HL-60/S4 treated with phorbol 12-myristate 13-acetate at 8.2 ng/mL for 4 days and 3 days (cell line): Measurements from ENCODE around the gene DIAPH2.
"Not testable (repeated sequence)": the region's sequence is repeated elsewhere in the genome, so short reads cannot be mapped to it uniquely, and the experiment has no call there.

ENCODE experiments used
- in situ Hi-C: fragments of 300-500 bp; cut with MboI; formaldehyde crosslinking; loops from 2 replicates; pipeline ENCODE4 v1.15.0; 2022; ENCODE audit warnings: low sequenced_read_pairs

Gene DIAPH2

DNA sequence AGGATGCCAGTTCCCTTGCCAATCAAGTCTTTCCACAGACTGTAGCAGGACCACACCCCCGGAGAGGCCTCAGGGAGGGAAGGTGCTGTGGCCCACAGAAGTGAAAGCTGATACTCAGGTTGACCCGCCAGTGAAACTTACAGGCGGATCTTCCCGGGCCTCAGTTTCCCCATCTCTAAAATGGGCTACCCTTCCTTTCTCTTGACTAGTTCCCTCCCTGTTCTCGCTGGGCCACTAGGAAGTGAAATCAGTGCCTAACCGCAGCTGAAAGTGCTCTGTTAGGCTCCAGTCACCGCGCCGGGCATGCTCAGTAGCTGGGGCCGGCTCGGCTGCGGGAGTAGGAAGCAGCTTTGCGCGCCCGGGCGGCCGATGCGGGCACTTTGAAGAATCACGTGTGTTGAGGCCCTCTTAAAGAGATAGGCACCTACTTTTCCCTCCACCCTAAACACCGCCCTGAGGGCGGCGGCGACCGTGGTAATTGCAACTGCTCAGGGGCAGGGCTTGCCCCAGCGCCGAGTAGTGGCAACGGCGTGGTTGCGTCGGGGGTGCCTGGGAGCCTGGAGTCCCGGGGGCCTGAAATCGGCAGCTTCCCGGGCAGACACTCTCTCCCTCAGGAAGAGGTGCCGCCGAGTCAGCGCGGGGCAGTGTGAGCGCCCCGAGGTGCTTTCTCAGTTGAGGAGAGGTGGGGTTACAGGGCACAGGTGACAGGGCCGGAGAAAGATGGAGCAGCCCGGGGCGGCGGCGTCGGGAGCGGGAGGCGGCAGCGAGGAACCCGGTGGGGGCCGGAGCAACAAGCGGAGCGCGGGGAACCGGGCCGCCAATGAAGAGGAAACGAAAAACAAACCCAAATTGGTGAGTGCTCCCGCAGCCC is at the start of gene DIAPH2:
Gene DIAPH2, plus strand, starts transcription at position 504 of the 871 bp plus-strand sequence.
- in situ Hi-C loops: no loop called here

DNA sequence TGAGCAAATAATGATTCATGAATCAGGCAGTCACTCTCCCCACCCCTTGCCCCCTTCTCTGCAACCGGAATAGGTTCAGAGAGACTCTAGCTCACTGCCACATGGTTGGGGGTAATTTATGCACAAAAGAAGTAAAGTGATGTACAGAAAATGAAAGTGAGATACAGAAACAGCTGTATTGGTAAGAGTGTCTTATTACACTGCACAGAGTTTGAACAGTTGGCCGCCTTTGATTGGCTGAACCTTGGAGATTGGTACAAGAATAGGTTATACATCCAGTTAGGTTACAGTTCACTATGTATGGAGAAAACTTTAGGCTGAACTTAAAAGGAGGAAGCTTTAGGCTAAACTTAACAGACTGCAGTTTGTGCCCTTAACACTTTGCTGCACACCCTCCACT is 34.6 kb upstream of the DIAPH2 start:
- in situ Hi-C loops: no loop called here

- in situ Hi-C loops: no loop called here
These were observed 28.6 kb upstream of the DIAPH2 start for GRCh38 chrX:96655947-96656623.

DNA sequence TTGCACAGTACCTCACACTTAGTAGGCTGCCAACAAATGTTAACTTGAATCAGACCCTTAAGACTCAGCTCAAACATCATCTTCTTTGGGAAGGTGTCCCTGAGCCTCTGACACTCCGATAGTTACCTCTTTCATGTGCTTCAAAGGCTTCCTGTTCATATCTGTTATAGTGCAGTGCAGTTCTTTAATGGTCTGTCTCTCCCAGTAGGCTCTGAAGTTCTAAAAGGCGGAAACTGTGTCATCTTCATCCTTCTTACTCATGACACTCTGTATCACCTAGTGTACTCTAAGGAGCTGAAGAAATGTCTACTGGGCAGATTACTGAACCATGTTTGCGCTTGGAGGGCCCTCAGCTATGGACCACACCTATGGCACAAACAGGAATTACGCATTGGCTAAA is 2.1 kb upstream of the DIAPH2 start:
- in situ Hi-C loops: no loop called here

- in situ Hi-C loops: no loop called here
These were observed 674 bp upstream of the DIAPH2 start for GRCh38 chrX:96683997-96684338.

DNA sequence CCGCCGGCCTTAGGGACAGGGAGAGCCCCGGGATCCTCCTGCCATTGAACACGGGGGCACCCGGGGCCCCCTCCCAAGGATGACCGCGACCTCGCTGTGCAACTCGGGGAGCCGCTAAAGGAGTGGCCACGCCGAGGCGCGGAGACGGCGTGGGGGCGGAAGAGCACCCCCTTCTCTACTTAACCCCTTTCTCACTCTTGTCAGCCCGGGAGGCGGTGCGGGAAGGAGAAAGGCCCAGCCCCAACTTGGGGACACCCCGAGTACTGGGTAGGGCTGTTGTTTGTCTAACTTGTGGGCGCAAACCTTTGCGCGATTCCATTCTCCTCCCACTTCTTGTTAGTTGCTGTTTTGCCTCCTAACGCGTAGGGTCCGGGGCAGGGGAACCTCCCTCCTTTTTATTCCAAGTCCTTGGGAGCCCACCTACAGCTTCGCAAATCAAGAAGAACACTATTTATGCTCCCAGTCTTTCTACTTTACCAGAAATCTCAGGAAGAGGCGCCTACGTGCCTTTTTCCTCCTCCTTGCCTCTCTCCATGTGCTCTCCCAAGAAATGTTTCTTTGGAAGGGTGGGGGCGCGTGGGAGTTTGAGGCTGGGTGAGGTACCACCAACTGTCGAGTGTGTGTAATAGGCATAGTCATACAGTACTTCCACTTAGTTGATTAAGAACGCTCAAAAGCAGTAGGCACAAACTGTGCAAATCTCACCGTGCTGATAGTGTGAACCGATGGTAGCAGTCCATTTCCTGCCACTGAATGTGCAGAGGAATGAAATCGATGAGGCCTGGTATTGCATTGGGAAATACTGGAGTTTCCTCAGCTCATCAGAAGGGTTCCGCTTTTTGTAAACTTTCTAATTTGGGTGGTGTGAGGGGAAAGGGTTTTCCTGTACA is 813 bp downstream of the DIAPH2 start:
- in situ Hi-C loops: no loop called here

DNA sequence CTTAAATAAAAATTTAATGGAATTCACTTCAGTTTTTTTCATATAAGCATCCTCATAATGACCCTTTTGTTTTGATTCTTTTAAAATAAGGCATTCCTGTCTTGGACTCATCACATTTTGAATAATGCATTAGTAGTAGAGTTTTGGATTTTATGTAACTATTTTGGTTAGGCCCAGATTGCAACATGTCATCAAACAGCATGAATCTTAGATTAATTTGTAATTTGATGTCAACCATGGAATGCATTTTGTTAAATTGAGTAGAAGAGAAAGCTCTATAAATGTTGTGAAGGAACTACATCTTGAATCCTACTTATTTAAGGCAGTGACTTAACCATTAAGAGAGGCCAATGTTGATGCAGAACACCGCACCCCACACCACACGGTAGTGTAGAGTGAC is 3.1 kb downstream of the DIAPH2 start:
- in situ Hi-C loops: no loop called here

- in situ Hi-C loops: no loop called here
These were observed 4.1 kb downstream of the DIAPH2 start for GRCh38 chrX:96688789-96689188.

DNA sequence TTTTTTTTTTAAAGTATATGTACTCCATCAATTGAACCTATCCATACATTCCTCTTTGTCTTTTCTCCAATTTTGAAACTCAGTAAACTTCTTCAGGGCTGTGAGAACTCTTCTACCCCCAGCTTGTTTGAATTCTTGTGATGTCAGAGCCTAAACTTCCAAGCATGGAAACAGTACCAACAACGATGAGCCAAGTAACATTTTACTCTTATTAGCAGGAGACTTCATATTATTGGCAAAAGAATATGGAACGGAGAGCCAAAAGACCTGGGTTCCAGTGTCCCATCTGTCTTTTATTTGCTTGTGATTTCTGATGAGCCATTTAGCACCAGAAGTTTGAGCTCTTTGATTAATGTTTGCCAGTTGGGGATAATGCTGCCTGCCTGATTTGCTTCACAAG is 5.3 kb downstream of the DIAPH2 start:
- in situ Hi-C loops: no loop called here

DNA sequence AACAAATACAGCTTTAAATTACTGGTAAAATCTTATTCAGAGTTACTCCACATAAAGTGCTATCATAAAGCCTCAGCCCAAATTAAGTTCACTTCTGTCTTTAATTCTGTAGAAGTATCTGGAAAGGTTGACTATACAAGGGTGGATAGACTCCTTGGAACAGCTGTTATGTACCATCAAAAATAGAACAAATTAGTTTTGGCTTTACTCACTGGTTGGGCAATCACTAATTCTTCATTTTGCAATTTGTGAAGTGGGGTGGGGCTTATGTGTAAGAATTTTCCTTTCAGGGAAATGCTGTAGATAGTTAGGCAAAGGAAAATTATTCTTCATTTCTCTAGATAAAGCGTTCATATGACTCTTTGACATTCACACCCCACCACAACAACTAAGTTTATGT is 7.8 kb downstream of the DIAPH2 start:
- in situ Hi-C loops: no loop called here

DNA sequence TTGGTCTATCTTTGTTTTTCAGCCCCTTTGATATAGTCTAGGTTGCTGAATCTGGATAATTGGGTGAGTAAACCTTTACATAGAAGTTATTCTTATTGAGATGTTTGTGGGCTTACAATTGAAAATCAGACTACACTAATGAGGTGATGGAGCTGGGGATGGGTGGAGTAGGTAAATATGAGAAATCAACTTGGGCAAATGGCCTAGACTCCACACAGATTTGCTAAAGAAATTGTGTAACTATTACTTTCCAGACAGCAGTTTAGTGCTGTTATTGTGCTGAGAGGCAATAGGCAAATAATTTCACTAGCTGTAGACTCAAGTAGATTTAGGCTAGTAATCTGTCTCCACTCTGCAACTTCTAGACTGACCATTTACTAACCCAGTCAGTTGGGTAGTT is 8.2 kb downstream of the DIAPH2 start:
- in situ Hi-C loops: no loop called here

DNA sequence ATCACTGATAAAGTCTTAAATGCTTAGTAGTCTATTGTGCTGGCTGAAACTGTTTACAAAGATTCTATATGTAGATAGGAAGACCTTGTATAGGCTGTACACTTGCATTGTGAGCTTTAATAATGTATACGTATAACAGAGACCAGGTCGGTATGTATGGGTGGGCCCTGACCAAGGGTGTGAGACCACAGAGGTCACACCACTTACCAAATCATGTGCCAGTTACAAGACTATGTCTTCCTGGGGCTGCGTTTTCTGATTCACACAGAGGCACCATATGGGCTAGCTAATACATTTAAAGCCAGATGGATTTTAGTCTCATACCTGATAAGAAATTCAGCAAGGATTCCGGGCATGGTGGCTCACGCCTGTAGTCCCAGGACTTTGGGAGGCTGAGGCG is 8.8 kb downstream of the DIAPH2 start:
- in situ Hi-C loops: no loop called here

DNA sequence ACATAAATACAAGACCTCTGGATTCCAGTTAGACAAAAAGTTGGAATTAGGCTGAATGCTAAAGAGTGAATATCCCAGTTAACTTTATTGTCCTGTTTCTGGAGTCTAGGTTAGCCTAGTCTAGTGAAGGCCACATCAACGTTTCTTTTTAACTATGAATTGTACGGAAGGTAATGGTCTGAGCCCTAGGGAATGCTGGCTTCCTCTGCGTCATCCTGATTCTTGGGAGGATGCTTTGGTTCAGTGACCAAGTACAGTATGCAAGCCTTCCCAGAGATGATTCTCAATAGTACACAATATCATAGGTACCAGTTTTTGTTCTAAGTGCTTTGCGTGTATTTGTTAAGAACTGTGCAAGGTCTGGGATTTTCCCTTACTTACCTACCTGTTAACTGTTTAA is 11.8 kb downstream of the DIAPH2 start:
- in situ Hi-C loops: no loop called here

DNA sequence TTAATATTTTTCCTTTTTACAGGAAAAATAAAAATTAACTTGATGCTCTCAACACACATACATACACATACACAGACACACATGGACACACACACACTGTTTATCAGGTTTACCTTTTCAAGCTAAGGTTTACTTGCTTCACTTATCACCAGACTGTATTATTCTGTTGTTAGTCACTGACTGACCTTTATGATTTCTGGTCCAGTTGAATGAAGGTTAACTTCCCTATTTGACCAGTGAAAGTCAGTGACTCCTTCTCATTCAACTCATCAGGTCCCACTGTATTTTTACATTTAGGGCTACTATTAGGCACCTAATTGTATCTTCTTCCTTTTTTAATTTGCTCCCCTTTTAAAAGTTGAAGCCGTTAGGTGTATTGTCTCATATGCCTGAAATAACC is 16.0 kb downstream of the DIAPH2 start:
- in situ Hi-C loops: no loop called here

DNA sequence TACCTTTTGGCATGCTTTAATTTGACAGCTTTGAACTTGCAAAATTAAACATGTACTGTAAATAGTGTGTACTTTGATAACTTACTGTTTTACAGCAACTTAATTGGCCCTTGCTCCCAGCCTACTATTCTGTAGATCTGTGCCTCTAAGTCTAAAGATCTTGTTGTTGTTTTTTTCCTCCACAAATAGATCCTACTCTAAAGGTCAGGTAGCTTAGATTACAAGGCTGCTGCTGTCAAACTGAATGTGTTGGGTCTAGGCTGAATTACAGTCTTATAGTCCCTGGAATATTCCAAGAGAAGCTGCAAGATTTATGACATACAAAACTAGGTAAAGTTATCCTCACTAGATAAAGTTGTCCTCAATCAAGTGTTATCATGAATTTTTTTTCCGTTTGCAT is 18.7 kb downstream of the DIAPH2 start:
- in situ Hi-C loops: no loop called here

- in situ Hi-C loops: no loop called here
These were observed 19.2 kb downstream of the DIAPH2 start for GRCh38 chrX:96703816-96704215.

DNA sequence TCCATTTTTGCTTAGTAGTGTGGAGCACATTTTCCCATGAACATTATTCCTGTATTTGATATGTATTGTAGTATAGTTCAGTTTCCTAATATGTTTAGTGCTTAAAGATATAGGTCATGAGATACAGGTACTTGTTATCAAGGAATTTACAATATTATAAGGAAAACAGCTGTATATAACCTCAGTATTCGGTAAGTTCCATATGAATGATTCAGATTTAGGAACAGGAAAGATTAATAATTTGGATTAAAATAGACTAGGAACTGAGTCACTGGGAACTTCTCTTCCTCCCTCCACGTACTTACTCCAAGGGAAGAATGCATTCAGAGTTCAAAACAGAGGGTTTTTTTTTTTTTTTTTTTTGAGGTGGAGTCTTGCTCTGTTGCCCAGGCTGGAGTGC is 20.0 kb downstream of the DIAPH2 start:
- in situ Hi-C loops: no loop called here

- in situ Hi-C loops: no loop called here
These were observed 21.3 kb downstream of the DIAPH2 start for GRCh38 chrX:96705905-96706304.

DNA sequence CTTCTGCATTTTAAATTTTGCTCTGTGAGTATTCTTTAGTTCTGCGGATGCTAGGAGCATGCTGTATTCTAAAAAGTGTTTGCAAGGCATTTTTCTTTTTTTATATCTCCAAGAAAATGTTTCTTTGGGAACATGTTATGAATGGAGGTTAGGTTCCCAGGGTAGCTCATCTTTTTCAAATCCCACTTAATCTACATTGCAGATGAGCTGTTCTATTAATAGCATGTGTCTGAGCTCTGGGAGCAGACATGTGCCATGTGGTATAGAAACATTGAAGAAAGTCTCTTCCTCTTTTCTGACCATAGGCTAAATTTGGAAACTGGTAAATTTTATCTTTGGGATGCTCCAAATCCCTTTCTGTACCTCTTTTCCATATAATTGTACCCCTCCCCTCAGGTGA is 23.2 kb downstream of the DIAPH2 start:
- in situ Hi-C loops: no loop called here

DNA sequence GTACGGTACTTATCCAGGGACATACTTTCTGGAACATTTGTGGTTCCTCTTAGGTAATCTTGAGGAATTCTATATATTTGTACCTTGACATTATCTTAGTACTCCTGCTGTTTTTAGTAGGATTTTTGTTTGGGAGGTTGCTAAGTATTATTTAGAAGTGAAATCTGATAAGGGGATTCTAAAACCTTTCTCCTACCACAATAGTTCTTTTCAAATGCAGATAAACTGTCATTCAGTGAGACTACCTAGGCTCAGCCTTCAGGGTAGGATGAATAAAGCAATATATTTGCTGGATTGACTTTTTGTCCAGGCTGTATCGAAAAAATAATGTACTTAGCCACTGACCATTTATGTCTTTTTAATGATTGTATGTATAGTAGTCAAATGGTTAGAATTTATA is 25.4 kb downstream of the DIAPH2 start:
- in situ Hi-C loops: no loop called here

GRCh38 chrX:96713303-96713702 is 28.7 kb downstream of the DIAPH2 start:
- in situ Hi-C loops: no loop called here

GRCh38 chrX:96714393-96714792 is 29.8 kb downstream of the DIAPH2 start:
- in situ Hi-C loops: not testable (repeated sequence)
